GM12891 (cell line): ENCODE measurements around the gene SLC9C2.

Source experiments
- POLR2A ChIP-seq: IDR thresholded peaks from 2 replicates; pipeline ENCODE4 v1.6.1; 2011; ENCODE audit warnings: low read depth, low read length, control low read depth
- POU2F2 ChIP-seq: IDR thresholded peaks from 2 replicates; pipeline ENCODE4 v1.6.1; 2011; ENCODE audit warnings: low read depth, mild to moderate bottlenecking, control low read depth, low read length, moderate library complexity
- TAF1 ChIP-seq: IDR thresholded peaks from 2 replicates; pipeline ENCODE4 v1.6.1; 2011; ENCODE audit warnings: low read depth, low read length, control low read depth

GRCh38 chr1:173505391-173505790 lies 97.5 kb downstream of the SLC9C2 start:
- TF ChIP-seq POLR2A (no peak), TAF1 (no peak), POU2F2 (no peak)
